DND-41 (cell line): ENCODE measurements around the gene NUCKS1.

ENCODE experiments used
- CTCF ChIP-seq: IDR thresholded peaks from 2 replicates; pipeline ENCODE4 v1.5.1; 2012; ENCODE audit warnings: borderline replicate concordance, low read length, moderate library complexity, mild to moderate bottlenecking; ENCODE audit not compliant: poor library complexity, severe bottlenecking; ENCODE audit errors: extremely low read depth
- EZH2 ChIP-seq: IDR thresholded peaks from 3 replicates; pipeline ENCODE4 v1.6.1; 2012; ENCODE audit warnings: borderline replicate concordance, low read depth, mild to moderate bottlenecking, moderate library complexity, low read length, inconsistent platforms; ENCODE audit not compliant: severe bottlenecking

- no peak for TF ChIP-seq EZH2
- no peak for TF ChIP-seq CTCF
Measured at GRCh38 chr1:205783904-205784303, 33.9 kb upstream of the NUCKS1 start.
